ENCODE data around the gene USE1. TPM values are rescaled to one million over a fixed set of nuclear protein-coding genes. Genes with fewer than 3 reads are reported as not detected.

USE1 gene
- total RNA-seq, 1 donor from 2014 or later: 19.8 TPM

DNA sequence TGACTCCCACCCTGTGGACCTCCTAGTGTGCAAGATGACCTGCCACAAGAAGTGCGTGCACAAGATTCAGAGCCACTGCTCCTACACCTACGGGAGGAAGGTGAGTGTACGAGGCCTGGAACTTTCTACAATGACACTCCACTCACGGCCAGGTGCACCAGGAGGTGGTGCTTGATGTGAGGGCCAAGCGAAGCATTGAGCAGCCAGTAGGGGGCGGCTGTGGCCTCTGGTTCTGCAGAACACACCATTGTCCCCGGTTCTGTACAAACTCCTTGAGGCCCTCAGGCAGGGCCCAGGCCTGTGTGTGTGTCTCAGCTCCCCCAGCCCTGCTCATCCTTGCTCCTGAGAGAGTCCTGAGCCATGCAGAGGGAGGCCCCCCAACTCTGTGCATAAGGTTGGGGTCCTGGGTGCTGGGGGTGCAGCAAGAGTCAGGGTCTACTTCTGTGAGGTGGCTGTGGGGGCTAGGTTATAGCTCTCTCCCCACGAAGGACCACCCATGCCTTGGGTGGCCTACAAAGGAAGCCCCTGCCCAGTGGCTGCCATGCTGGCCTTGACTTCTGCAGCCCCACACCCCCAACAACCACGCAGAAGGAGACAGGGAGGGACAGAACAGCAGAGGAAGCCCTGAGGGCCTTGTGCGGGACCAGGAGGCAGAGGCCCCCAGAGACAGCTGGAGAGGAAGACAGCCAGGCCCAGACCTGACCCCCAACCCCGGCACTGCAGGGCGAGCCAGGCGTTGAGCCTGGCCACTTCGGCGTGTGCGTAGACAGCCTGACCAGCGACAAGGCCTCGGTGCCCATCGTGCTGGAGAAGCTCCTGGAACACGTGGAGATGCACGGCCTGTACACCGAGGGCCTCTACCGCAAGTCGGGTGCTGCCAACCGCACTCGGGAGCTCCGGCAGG, 9.7 kb upstream of the USE1 start:
- no peak for TF ChIP-seq EZH2 (IDR thresholded peaks at IDR 0.05; ENCODE audit: insufficient read depth, low read length)
- TF ChIP-seq, protein P1, sequence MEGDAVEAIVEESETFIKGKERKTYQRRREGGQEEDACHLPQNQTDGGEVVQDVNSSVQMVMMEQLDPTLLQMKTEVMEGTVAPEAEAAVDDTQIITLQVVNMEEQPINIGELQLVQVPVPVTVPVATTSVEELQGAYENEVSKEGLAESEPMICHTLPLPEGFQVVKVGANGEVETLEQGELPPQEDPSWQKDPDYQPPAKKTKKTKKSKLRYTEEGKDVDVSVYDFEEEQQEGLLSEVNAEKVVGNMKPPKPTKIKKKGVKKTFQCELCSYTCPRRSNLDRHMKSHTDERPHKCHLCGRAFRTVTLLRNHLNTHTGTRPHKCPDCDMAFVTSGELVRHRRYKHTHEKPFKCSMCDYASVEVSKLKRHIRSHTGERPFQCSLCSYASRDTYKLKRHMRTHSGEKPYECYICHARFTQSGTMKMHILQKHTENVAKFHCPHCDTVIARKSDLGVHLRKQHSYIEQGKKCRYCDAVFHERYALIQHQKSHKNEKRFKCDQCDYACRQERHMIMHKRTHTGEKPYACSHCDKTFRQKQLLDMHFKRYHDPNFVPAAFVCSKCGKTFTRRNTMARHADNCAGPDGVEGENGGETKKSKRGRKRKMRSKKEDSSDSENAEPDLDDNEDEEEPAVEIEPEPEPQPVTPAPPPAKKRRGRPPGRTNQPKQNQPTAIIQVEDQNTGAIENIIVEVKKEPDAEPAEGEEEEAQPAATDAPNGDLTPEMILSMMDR (IDR thresholded peaks at IDR 0.05; ENCODE audit: insufficient read depth, low read depth, low read length): peak; percentile 40
- H3K4me1 Mint-ChIP-seq (ENCODE audit: low read depth, unreplicated experiment): peaks cover 2% of the 10 kb centered on the region
- FAIRE-seq (no peak), DNase-seq (ENCODE audit: low read depth) (no peak)
- H3K9me3 ChIP-seq (ENCODE audit: insufficient read depth, low read depth, low read length): no peaks in the 10 kb centered on the region
- no peak overlapping the region for H3K9ac ChIP-seq (ENCODE audit: low read length)
- H3K4me3 Mint-ChIP-seq (ENCODE audit: unreplicated experiment): no peak overlapping the region
- no peaks in the 10 kb centered on the region for H3K27me3 Mint-ChIP-seq (ENCODE audit: low read depth, unreplicated experiment)
- peaks cover 44% of the 10 kb centered on the region for H3K36me3 Mint-ChIP-seq (ENCODE audit: low read depth, unreplicated experiment)
- H3K36me3 ChIP-seq (ENCODE audit: insufficient read depth, low read length): peaks cover 30% of the 10 kb centered on the region
- H3K4me2 ChIP-seq (ENCODE audit: low read length): no peak overlapping the region
- no peaks in the 10 kb centered on the region for H3K27me3 ChIP-seq (ENCODE audit: insufficient read depth, low read length)
- no peaks in the 10 kb centered on the region for H3K9me3 Mint-ChIP-seq (ENCODE audit: unreplicated experiment)
- peaks cover 11% of the 10 kb centered on the region for H3K4me1 ChIP-seq (ENCODE audit: insufficient read depth, low read length)
- no peak overlapping the region for H2AFZ ChIP-seq (ENCODE audit: low read depth, low read length)
- no peak overlapping the region for H3K27ac ChIP-seq (ENCODE audit: low read depth, low read length)
- H3K4me3 ChIP-seq (ENCODE audit: insufficient read depth, low read depth, low read length): no peak overlapping the region
- H4K20me1 ChIP-seq (ENCODE audit: insufficient read depth, low read length): peaks cover 14% of the 10 kb centered on the region
- no peak overlapping the region for H3K27ac Mint-ChIP-seq (ENCODE audit: unreplicated experiment)
- H3K79me2 ChIP-seq (ENCODE audit: insufficient read depth, low read length): no peaks in the 10 kb centered on the region

DNA sequence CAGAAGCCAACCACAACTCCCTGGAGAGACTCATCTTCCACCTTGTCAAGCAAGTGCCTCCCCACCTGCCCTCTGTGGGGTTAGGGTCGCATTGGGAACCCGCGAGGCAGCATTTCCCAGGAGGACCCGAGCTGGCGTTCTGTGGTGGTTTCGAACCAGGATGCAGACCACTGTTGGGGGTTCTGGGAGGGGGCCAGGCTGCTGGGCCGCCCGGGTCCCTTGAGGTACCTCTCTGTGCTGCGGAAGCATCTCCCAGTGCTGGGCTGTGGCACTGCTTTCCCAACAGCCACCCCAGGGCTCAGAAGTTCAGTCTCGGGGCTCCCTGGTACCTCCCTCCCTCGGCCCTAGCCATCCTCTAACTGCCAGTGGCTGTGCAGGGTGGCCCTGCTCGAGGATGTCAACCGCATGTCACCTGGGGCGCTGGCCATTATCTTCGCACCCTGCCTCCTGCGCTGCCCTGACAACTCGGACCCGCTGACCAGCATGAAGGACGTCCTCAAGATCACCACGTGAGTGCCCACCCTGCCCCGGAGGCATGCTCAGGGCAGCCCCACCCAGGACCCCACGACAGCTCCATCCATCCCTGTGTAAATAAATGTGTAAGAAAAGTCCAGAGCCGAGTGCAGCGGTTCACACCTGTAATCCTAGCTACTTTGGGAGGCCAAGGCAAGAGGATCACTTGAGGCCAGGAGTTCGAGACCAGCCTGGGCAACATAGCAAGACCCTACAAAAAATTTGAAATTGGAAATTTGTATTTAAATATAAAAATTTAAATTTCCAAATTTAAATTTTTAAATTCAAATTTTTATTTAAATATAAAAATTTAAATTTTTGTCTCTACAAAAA, 8.2 kb upstream of the USE1 start:
- Histone ChIP-seq H3K27ac (ENCODE audit: low read depth, low read length) (no peak overlapping the region), H3K36me3 (ENCODE audit: insufficient read depth, low read length) (peaks cover 25% of the 10 kb centered on the region), H3K27me3 (ENCODE audit: insufficient read depth, low read length) (no peaks in the 10 kb centered on the region), H3K4me3 (ENCODE audit: insufficient read depth, low read depth, low read length) (no peak overlapping the region), H4K20me1 (ENCODE audit: insufficient read depth, low read length) (peaks cover 13% of the 10 kb centered on the region), H3K4me2 (ENCODE audit: low read length) (no peak overlapping the region), H3K79me2 (ENCODE audit: insufficient read depth, low read length) (no peaks in the 10 kb centered on the region), H2AFZ (ENCODE audit: low read depth, low read length) (no peak overlapping the region), H3K9ac (ENCODE audit: low read length) (no peak overlapping the region), H3K4me1 (ENCODE audit: insufficient read depth, low read length) (peaks cover 11% of the 10 kb centered on the region), H3K9me3 (ENCODE audit: insufficient read depth, low read depth, low read length) (no peaks in the 10 kb centered on the region)
- no peak for FAIRE-seq
- peaks cover 2% of the 10 kb centered on the region for H3K4me1 Mint-ChIP-seq (ENCODE audit: low read depth, unreplicated experiment)
- no peaks in the 10 kb centered on the region for H3K9me3 Mint-ChIP-seq (ENCODE audit: unreplicated experiment)
- no peak for TF ChIP-seq EZH2 (IDR thresholded peaks at IDR 0.05; ENCODE audit: insufficient read depth, low read length)
- DNase-seq (ENCODE audit: low read depth): no peak
- no peaks in the 10 kb centered on the region for H3K27me3 Mint-ChIP-seq (ENCODE audit: low read depth, unreplicated experiment)
- no peak overlapping the region for H3K27ac Mint-ChIP-seq (ENCODE audit: unreplicated experiment)
- H3K36me3 Mint-ChIP-seq (ENCODE audit: low read depth, unreplicated experiment): peaks cover 35% of the 10 kb centered on the region
- H3K4me3 Mint-ChIP-seq (ENCODE audit: unreplicated experiment): no peak overlapping the region
